CD4-positive, alpha-beta T cell treated with Interleukin-21 for 1 hour (primary cell): ENCODE data around the gene SPR.

Source experiments
- DNase-seq: peaks from one replicate; pipeline ENCODE4 v3.0.0-alpha.2; 2020

Gene SPR

DNA sequence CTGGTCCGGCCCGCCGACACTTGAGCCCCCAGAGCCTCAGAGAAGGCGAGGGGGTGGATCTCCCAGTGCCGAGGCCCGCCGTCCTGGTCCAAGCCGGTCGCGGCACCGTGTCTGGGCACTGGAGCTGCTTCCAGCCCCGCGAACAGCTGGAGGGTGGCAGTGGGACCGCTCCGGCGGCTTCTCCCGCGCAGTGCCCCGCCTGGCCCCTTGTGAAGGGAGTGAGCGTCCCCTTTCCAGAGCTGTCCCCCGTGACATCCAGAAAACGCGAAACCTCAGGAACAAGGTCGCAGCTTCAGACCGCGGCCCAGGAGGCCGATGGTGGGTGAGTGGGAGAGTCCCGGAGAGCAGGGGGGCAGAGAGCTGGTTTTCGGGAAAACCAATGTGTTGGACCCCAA, 29.5 kb downstream of the SPR start:
- DNase-seq = no peak

DNA sequence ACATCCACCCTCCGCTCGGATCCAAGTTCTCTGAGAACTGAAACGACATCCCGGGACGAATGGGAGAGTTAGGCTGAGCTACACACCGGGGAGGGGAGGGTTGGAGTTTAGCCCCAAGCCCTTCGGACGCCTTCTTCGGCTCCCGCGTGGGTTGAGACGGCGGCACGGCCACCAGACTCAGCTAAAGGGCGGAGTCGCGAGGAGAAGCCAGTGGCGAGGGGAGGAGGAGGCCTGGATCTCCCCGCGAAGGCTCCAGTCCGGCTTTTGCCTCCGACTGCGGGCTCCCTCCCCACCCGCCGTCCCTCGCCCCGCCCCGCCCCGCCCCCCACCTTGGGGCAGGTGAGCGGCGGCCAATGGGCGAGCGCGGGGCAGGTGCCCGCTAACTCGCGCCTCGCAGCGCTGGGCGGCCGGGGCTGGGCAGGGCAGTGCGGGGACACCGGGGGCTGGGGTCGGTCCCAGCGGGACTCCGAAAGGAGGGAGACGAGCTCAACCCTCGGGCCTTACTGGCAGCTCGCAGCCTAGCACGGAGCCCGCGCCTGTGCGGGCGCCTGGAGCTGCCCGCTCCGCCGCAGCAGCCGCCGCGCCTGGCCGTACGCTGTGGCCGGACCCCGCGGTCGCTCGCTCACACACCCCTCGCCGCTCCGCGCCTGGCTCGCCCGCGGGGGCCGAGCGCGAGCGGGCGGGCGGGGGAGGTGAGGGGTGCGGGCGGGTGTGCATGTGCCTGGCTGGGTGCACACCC, 30.1 kb downstream of the SPR start, which contains the start of gene EMX1:
Gene EMX1 (plus strand): TSS at position 382 of the 739 bp plus-strand sequence. CDS start 334 bp downstream, at position 716.
- peak; percentile 49 for DNase-seq

DNA sequence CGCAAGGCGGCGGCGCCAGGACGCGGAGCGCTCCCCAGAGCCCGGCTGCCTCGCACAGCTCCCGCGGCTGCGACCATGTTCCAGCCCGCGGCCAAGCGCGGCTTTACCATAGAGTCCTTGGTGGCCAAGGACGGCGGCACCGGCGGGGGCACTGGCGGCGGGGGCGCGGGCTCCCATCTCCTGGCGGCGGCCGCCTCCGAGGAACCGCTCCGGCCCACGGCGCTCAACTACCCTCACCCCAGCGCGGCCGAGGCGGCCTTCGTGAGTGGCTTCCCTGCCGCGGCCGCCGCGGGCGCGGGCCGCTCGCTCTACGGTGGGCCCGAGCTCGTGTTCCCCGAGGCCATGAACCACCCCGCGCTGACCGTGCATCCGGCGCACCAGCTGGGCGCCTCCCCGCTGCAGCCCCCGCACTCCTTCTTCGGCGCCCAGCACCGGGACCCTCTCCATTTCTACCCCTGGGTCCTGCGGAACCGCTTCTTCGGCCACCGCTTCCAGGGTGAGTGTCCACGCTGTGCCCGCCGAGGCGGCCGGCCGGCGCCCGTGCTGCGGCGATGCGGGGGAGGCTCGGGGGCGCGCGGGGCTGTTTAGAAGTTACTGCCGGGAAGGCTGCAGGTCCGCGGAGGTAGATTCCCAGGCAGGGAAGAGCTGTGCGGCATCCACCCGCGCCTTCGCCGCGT, 30.8 kb downstream of the SPR start:
- DNase-seq = no peak

DNA sequence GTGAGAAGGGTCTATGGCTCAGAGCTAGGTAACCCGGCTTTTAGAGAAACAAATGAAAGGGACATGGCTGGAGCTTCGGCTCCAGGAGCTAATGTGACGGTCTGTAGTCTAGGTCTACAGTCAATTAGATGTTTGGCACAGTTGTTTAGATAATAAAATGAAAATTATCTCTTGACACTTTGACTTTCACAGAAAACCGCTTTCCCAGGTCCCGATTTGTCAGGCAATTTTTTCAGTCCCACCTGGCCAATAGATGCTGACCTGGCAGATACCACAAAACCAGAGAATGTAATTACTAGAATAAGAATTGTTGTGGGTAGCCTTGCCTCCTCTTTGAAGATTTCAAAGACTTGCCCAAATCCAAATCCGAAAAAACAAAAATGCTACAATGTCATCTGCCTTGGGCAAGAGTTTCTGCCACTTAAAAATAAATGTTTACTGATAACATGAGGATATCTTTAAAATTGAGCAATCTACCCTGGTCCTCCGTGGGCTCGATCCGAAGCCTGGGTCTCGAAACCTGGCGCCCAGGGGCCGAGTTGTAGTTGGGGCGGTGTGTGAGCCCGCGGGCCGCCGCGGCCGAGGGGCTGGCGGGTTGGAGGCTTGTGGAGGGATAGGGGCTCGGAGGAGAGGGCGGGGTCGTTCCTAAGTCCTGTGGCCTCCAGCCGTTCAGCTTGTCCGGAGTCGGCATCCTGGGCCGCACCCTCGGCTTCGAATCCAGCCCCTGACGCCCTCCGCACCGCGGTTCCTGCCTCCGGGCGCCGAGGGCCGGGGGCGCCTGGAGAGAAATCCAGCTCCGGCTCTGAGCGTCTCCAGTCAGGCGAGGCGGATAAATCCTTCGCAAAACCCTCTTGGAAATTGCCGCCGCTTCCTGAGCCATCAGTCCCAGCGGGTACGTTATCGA, 32.5 kb downstream of the SPR start:
- DNase-seq = no peak

DNA sequence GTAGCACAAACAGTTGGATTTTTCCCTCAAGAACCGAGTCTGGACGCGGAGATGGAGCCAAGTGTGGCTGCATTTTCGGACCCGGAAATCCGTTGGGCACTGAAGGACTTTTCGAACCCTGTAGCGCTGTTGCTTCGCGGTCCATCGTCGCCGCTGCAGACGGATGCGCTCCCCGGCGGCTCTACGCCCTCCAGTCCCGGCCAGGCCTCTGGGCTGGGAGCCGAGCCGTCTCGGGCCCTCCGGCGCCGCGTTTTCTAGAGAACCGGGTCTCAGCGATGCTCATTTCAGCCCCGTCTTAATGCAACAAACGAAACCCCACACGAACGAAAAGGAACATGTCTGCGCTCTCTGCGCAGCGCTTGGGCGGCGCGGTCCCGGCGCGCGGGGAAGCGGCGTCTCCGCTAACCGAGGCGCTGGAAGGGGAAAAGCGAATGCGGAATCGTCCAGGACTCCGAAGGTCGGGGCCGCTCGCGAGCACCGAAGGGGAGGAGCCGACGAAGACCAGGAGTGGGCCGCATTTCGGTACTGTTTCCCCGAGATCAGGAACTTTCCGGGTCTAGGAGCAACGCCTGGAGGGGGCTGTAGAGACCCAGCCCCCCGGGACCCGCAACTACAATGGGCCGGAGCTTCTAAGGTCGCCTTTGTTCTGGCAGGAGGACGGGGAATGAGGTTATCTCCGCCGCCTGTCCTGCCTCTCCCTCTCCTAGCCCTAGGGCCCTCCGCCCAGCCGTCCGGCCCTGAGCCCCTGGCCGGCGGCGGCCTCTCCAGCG, 33.3 kb downstream of the SPR start:
- no peak for DNase-seq

DNA sequence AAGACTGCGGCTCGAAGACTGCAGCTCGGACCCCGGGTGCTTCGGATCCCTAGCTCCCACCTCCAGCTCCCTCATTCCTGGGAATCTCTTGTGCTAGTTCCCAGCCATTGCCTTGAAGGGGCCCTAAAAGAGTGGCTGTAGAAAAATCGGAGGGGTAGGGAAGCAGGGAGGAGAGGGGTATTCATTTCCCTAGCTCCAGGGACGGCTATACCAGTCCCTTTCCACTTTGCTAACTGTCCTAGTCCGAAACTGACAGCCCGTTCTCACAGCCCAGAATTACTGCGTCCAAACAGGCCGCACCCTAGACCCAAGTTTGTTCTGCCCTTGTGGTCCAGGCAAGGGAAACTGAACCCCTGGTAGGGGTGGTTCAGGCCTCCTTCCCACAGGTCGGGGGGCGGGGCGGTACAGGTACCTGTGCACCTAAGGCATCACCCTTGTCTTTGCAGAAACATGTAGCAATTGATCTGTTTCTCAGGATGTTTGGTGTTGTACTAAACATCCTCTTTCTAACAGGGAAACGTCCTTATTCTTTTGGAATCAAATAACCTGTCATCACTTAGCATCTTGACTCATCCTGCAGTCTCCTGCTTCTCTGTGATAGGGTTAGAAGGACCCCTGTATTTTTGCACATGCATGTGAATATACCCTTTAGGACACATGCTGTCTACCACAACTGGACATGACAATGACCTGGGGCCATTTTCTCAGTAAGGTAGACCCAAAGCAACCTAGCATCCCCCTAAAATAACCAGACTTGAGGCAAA, 34.1 kb downstream of the SPR start:
- DNase-seq = no peak

DNA sequence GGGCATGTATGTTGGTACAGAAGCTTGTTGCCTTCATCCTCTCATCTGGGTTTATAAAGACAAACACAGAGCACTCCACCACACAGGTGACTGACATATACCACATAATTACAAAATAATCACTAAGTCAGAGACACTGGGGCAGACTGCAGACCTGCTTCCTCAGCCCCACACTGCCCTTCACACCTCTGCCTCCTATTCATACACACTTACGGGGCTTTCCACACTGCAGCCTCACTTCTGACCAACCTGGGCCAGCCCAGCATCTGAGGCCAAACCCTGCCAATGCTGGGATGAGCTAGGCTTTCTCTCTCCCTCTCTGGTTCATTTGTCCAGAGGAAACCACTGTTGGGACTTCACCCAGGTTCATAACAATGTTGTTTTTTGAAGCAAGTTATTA, 34.6 kb downstream of the SPR start:
- DNase-seq = no peak

DNA sequence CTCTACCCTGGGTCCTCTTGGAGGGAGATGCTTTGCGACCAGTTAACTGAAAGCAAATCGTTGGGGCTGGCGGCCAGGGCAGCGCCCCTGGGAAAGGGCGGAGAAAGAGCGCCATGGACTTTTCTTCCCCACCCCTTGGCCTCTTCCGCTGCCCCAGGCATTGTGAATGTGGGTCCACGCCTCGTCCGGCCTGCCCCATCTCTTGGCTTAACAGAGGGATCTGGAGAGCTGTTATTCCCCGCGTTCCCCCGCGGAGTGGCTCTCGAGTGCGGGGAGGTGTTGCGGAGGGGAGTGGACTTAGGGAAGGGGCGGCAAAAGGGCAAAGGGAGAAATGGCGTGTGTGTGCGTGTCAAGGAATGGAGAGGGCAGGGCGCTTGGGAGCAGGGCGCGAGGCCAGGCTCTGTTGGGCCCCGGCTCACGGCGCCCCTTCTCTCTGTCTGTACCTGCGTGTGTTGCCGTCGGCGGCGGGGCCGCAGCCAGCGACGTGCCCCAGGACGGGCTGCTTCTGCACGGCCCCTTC, 36.7 kb downstream of the SPR start:
- no peak for DNase-seq

DNA sequence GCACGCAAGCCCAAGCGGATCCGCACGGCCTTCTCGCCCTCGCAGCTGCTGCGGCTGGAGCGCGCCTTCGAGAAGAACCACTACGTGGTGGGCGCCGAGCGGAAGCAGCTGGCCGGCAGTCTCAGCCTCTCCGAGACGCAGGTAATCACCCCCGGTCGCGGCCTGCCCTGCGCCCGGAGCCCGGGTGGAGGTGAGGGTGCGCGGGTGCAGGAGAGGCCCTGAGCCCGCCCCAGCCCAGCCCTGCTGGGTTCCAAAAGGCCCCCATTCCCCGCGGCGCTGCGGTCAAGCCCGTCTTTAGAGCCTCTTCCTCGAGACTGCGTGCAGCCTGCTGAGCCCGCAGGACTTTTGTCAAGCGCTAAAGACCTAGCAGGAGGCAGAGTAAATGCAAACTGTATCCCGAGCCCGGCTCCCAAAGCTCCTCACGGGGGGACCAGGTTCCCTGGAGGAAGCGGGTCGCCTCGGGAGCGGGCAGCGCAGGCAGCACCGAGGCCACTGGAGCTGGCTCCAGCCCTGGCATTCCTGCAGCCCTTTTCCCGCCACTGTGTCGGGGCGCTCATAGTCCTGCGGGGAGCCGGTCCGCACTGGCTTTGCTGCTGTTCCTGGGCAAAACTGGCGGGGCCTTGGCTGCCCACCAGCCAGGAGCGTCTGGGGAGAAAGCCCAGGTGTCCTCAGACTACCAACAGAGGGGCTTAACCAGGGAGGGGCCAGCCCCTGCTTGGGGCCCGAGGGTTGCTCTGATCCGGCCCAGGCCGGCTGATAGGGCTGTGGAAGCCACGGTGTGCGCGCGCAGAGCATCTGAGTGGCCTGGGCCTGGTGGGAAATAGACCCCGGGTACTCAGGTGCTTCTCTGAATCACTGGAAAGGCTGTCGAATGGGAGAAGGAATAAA, 37.4 kb downstream of the SPR start:
- DNase-seq = no peak

DNA sequence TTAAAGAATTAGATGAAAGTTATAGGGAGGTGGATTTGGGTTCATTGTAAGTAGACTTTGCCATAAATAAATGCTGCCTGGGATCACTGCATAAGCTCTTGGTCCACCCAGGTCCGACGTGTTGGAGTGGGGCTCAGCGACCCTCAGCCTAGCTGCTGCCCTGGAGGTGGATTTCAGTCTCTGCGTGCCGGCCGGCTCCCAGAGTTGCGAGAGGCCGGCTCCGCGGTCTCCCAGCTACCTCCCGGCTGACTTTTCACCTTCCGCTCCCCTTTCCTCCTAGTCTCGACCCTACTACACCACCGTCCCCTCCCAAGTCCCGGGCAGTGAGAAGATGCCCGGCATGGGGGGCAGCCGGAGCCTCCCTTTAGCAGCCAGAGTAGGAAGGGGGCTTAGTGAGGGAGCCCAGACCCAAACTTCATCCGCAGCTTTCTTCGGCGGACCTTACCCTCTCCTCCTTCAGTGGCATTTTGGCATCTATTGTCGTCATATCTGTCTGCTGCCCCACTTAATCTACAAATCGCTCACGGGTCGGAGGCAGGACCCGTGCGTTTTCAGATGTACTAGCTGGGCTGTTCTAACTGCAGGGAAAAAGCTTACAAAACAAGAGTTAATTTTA, 38.2 kb downstream of the SPR start:
- no peak for DNase-seq

DNA sequence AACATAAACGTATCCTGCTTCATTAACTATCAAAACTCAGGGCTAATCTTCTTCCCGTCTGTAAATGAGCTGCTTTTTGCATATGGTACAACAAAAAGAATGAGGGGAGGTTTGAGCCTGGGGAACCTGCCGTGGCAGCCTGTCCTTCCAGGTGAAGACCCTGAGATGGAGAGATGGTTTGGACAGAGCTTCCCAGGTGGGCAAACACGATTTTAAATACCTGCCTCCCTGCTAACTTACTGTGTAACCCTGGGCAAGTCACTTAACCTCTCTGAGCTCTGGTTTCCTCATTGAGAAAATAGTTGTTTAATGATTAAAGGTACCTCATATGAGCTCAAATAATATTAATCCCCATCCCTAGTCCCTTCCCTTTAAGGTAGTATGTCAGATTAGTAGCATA, 39.2 kb downstream of the SPR start:
- DNase-seq = no peak

DNA sequence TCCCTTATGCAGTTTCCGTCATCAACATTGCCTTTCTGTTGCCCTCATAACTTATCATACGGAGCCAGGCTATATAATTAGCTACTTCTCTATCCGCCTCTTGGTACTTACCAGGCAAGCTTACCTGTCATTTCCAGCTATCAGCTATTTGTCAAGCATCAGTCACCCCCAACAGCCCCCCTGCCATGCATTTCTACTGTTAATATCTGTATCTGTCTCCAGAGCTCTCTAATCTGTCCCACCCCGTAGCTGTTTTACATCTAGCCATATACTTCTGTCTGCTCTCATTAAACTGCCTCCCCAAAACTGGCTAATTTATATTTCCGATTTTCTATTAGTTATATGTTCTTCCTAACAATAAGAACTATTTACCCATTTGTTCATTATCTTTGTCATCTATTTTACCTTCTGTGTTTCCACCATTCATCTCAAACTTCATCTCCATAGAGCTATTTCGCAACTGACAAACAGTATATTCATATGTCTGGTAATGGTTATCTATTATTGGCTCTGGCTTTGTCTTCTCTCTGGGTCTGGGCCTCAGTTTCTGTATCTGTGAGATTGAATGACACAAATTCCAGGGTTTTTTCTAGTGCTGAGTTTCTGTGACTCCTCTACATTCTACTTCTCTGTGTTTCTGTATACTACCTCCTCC, 39.7 kb downstream of the SPR start:
- no peak for DNase-seq

DNA sequence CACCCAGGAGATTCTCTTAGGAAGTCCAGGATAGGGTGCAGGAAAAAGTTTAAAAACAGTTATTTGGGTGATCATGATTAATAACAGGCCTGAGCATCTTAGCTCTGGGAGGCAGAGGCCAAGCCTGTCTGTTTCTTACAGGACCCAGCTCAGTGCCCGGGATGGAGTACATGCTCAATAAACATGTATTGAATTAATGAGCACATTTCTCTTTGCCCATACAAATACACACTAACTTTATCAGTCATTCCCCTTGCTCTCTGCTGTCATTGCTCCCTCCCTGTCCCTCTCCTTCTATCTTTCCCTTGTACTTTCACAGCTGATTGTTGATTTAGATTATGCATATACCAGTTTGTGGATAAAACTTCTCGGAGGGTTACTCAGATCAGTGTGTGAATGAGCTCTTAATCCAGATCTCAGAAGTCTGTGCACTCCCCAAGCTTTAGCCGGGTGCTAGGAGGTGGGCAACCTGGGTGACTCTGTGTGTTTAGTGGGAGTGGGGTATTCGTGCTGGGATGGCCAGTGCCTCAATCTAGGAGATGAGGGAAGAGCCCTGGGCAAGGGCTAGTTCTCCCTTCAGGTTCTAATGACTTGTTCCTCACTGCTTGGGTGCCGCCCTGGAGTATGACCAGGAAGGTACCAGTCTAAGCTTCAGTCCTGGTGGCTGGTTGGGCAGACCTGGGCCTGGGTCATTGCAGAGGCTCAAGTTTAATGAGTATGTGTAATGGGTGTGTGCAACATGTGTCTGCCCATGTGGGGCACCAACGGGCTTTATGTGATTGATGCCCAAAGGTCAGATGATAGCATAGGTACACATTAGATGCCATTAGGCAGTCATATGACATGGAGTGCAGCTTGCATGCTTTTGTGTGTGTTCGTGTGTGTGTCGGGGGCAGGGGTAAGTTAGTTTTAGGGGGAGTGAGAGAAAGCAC, 40.7 kb downstream of the SPR start:
- DNase-seq = no peak

DNA sequence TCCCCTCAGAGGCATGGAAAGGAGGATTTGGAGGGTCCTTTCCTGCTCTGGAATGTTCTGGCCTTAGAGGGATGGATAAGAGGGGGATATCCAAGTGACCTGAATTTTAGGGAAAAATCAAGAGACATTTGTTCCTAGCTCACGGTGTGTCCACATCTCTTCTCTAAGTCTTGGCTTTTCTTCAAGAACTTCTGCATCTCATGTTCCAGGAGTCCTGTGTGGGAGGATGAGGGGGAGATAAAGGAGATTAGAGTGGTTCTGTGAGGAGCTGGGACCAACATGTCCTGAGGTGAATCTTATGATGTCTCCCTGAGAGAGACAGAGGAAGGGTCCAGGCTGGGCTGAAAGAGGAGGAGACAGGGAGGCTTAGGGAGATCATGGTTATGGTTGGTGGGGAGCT, 41.8 kb downstream of the SPR start:
- no peak for DNase-seq

DNA sequence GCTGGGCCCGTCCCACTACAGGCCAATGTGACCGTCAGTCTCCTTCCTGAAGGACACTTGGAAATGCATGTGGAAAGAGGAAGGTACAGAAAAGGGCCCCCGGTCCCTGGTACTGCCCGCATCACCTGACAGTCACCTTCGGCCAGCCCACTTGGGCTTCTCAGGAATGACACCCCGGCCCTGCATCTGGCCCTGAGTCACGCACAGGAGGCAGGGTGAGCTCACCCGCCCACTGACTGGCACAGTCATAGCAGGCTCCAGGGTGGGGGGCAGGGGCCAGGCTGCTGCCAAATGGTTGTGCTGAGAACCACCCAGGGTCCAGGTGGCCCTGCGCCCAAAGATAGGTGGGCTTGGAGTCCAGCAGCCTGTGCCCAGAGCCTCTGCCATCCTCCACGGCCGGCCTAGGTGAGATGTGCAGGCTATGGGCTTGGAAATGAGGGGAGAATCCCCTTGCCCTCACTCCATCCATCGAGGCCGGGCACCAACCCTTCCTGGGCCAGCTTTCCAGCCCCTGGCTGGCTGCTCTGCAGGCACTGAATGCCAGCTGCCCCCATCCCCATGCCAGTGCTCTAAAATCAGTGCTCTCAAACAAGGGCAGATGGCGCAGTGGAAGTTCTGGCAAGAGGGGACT, 44.2 kb downstream of the SPR start:
- DNase-seq = no peak

DNA sequence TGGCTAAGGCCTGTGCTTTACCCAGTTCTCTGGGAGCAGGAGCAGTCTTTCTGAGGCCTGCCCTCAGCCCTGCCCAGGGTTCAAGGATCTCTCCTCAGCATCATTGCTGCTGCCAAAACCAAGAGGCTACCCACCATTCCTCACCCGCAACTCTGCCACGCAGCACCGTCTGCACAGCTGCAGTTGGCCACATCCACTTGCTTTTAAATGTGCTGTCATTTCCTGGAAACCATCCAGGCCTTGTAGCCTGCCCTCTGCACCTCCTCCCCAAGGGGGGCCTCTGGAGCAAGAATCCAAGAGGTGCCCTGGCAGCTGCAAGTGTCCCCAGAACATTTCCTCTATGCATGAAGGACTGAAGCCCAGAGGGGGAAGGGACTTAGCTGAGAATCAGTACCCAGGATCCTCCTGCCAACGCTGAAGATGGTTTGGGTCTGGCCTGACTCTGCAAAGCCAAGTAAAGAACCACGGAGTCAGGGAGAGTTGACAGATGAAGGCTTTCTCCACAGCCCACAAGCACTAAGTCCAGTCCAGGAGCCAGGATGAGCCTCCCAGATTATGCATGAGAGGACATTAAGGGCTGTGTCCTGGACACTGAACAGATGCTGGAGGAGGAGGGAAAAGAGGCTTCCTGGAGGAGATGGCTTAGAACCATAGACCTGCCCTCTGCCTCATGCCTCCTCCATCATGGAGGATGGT, 45.0 kb downstream of the SPR start:
- DNase-seq = no peak

DNA sequence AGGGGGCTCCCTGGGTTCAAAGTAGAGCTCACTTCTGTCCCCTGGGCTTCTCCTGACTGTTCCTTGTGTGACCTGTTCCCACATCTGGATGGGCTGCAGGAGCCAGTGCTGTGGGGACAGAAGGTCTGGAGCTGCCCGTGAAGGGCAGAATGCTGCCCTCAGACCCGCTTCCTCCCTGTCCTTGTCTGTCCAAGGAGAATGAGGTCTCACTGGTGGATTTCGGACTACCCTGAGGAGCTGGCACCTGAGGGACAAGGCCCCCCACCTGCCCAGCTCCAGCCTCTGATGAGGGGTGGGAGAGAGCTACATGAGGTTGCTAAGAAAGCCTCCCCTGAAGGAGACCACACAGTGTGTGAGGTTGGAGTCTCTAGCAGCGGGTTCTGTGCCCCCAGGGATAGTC, 45.6 kb downstream of the SPR start:
- no peak for DNase-seq
